HL-60 (cell line): ENCODE results near the gene VPS13D.

Source experiments
- DNase-seq, 2 experiments: peaks; one replicate each; pipeline ENCODE4 v3.0.0-alpha.2; 2010 to 2020; ENCODE audit warnings: low read depth in 1 of 2, low spot score in 1 of 2
- H3K27ac ChIP-seq: fragments of 250-450 bp; sonication (Bioruptor Pico); replicated peaks from 2 replicates; pipeline ENCODE4 v1.5.1; 2020; ENCODE audit warnings: mild to moderate bottlenecking, moderate library complexity
- H3K27me3 ChIP-seq: fragments of 250-450 bp; sonication (Bioruptor Pico); 2 replicates; pipeline ENCODE4 v1.5.1; 2021; ENCODE audit warnings: mild to moderate bottlenecking, moderate library complexity; ENCODE audit not compliant: insufficient read depth, poor library complexity, severe bottlenecking
- H3K4me3 ChIP-seq: replicated peaks from 2 replicates; pipeline ENCODE4 v1.5.1; 2011; ENCODE audit warnings: mild to moderate bottlenecking, control low read depth, low read length; ENCODE audit not compliant: insufficient read depth
- CTCF ChIP-seq: IDR thresholded peaks from one replicate; pipeline ENCODE4 v1.5.1; 2011; ENCODE audit warnings: low read length, control low read depth, inconsistent platforms; ENCODE audit not compliant: insufficient read depth
- GABPA ChIP-seq: IDR thresholded peaks from 2 replicates; pipeline ENCODE4 v1.6.1; 2012; ENCODE audit warnings: low read depth
- POLR2AphosphoS5 ChIP-seq: IDR thresholded peaks from 2 replicates; pipeline ENCODE4 v1.6.1; 2012; ENCODE audit warnings: low read depth
- REST ChIP-seq: IDR thresholded peaks from 2 replicates; pipeline ENCODE4 v1.6.1; 2012; ENCODE audit warnings: low read depth; ENCODE audit not compliant: insufficient replicate concordance
- SPI1 ChIP-seq: IDR thresholded peaks from 2 replicates; pipeline ENCODE4 v1.6.1; 2012; ENCODE audit warnings: low read depth, mild to moderate bottlenecking, borderline replicate concordance

The VPS13D gene

GRCh38 chr1:12445257-12445656 lies 215.4 kb downstream of the VPS13D start:
- no peak for TF ChIP-seq POLR2AphosphoS5
- TF ChIP-seq SPI1: no peak
- no peak for TF ChIP-seq GABPA
- no peak for DNase-seq
- no peaks in the 10 kb centered on the region for H3K27me3 ChIP-seq
- no peak overlapping the region for H3K4me3 ChIP-seq
- no peak overlapping the region for H3K27ac ChIP-seq

- DNase-seq: no peak
- H3K27me3 ChIP-seq: no peaks in the 10 kb centered on the region
- no peak overlapping the region for H3K27ac ChIP-seq
- TF ChIP-seq POLR2AphosphoS5 (no peak), CTCF (no peak), GABPA (no peak), REST (no peak), SPI1 (no peak)
- no peak overlapping the region for H3K4me3 ChIP-seq
Observed at GRCh38 chr1:12446593-12446992, 216.8 kb downstream of the VPS13D start.

- H3K27ac ChIP-seq: no peak overlapping the region
- no peak for DNase-seq
Observed at GRCh38 chr1:12447307-12447706, 217.5 kb downstream of the VPS13D start.

More at GRCh38 chr1:12447307-12447706, 217.5 kb downstream of the VPS13D start:
- TF ChIP-seq CTCF (no peak), POLR2AphosphoS5 (no peak), SPI1 (no peak), GABPA (no peak), REST (no peak)
- Histone ChIP-seq H3K4me3 (no peak overlapping the region), H3K27me3 (no peaks in the 10 kb centered on the region)
